ENCODE measurements around the gene NMU. TPM values are rescaled to one million over a fixed set of nuclear protein-coding genes. Genes with fewer than 3 reads are reported as not detected.

The NMU gene
- total and polyA plus RNA-seq, 10 of the 15 experiments (the other 5 are each of a cell fraction or from before 2014, with no cell fraction given), result 0.33 TPM; not detected in 9

- no peaks in the 10 kb centered on the region for H3K9me3 ChIP-seq (replicated peaks; ENCODE audit: control insufficient read depth, insufficient read depth, low read length)
- peak within 1 kb of the TSS; percentile 85 for H3K4me2 ChIP-seq (ENCODE audit: control insufficient read depth, insufficient read depth)
- 1% methylated on average over 41 of the region's 71 CpGs for WGBS (ENCODE audit: insufficient coverage, insufficient replicate concordance, low lambda C conversion rate, missing lambda C conversion rate)
- in situ Hi-C loops (cut with MboI), result loop anchor here (5.0 kb wide), 1 partner anchor 150 kb away; the partner anchor contains the start of gene TMEM165
- H3K27me3 ChIP-seq (replicated peaks in 1 of 2; ENCODE audit: control insufficient read depth in 2 of 2, insufficient read depth in 2 of 2, low read length in 1 of 2), result no peaks in the 10 kb centered on the region
- H3K4me3 ChIP-seq, result peak within 1 kb of the TSS; percentile 80
- BruUV-seq (replicated peaks), result no TSS peak
- RAD21 ChIA-PET (ENCODE audit: unreplicated experiment), result interaction anchor here (0.6 to 3.2 kb wide), 4 partner anchors 93 to 137 kb away, joined by 3 to 22 read pairs (median 4); no protein-coding TSS in a partner anchor
- no peaks in the 10 kb centered on the region for H3K4me1 ChIP-seq (ENCODE audit: control insufficient read depth, insufficient read depth, low read length)
- intact Hi-C loops (cut with micrococcal nuclease; ENCODE audit: unreplicated experiment), result loop anchor here (1.0 to 10.0 kb wide), 4 partner anchors 100 to 888 kb away; partner anchors contain the start of genes PAICS and PPAT
- peak; percentile 84 for ATAC-seq
- no peaks in the 10 kb centered on the region for H4K20me1 ChIP-seq (ENCODE audit: control insufficient read depth, insufficient read depth)
- DNase-seq (ENCODE audit: low read depth, low spot score), result no peak
- CTCF ChIA-PET, result interaction anchor here (0.7 to 2.6 kb wide), 2 partner anchors 138 to 148 kb away, joined by 3 to 10 read pairs; no protein-coding TSS in a partner anchor
- H3K9ac ChIP-seq (ENCODE audit: control insufficient read depth, insufficient read depth, low read length), result peak within 1 kb of the TSS; percentile 87
- FAIRE-seq, result peak; percentile 66
- SMC1A ChIA-PET (ENCODE audit: uncharacterized antibody, unreplicated experiment), result interaction anchor here (1.6 kb wide), 1 partner anchor 18 kb away, joined by 4 read pairs; no protein-coding TSS in a partner anchor
- peak within 1 kb of the TSS; percentile 80 for H2AFZ ChIP-seq (ENCODE audit: control insufficient read depth, low read depth, low read length)
- POLR2A ChIA-PET, result interaction anchor here (0.6 to 2.5 kb wide), 5 partner anchors 12 to 1432 kb away, joined by 3 to 10 read pairs (median 5); partner anchors contain the start of gene POLR2B
- peak within 1 kb of the TSS; percentile 88 for H3K27ac ChIP-seq (ENCODE audit: control insufficient read depth, insufficient read depth)
- no peaks in the 10 kb centered on the region for H3K36me3 ChIP-seq (ENCODE audit: control insufficient read depth in 2 of 2, insufficient read depth in 2 of 2, low read length in 1 of 2)
- H3K79me2 ChIP-seq (ENCODE audit: control insufficient read depth, insufficient read depth, low read length), result peaks cover 31% of the 10 kb centered on the region
- TF ChIP-seq IKZF2 (IDR thresholded peaks at IDR 0.05) (peak; percentile 42 to 54; a peak in 3 of 4 replicates), RFX5 (IDR thresholded peaks at IDR 0.05; ENCODE audit: low read depth, low read length) (peak; percentile 11; the same call in 1 of the 2 replicates), MXI1 (IDR thresholded peaks at IDR 0.05; ENCODE audit: low read depth, low read length) (peak; percentile 44), IRF4 (IDR thresholded peaks at IDR 0.05; ENCODE audit: low read depth, low read length) (no peak), E4F1 (IDR thresholded peaks at IDR 0.05; ENCODE audit: borderline replicate concordance, partially characterized antibody) (no peak), POLR2A (IDR thresholded peaks at IDR 0.05; ENCODE audit: low read depth, low read length) (peak; percentile 74), CREM (IDR thresholded peaks at IDR 0.05; ENCODE audit: low read depth) (peak; percentile 49; the same call in 1 of the 2 replicates), SMAD5 (IDR thresholded peaks at IDR 0.05; ENCODE audit: low read depth) (0 out of 2 replicates have a peak, but pooled peaks have one; percentile 62), MEF2A (IDR thresholded peaks at IDR 0.05; ENCODE audit: insufficient read depth, low read depth, low read length) (0 out of 2 replicates have a peak, but pooled peaks have one; percentile 20), ZSCAN29 (IDR thresholded peaks at IDR 0.05) (no peak), EED (IDR thresholded peaks at IDR 0.05; ENCODE audit: low read depth) (peak; percentile 77), SIX5 (IDR thresholded peaks at IDR 0.05; ENCODE audit: low read depth, low read length, severe bottlenecking) (no peak), ZNF207 (IDR thresholded peaks at IDR 0.05; ENCODE audit: borderline replicate concordance) (peak; percentile 79; the same call in 1 of the 2 replicates), BACH1 (IDR thresholded peaks at IDR 0.05; ENCODE audit: borderline replicate concordance) (peak; percentile 36; the same call in 1 of the 2 replicates), RELA (IDR thresholded peaks at IDR 0.05; ENCODE audit: borderline replicate concordance, partially characterized antibody) (peak; percentile 16), ZBTB33 (IDR thresholded peaks at IDR 0.05) (no peak), TBL1XR1 (IDR thresholded peaks at IDR 0.05; ENCODE audit: low read depth, low read length) (0 out of 2 replicates have a peak, but pooled peaks have one; percentile 18), GATAD2B (conservative IDR thresholded peaks at IDR 0.05; ENCODE audit: low read depth) (peak; percentile 55; the same call in 1 of the 2 replicates), DPF2 (IDR thresholded peaks at IDR 0.05) (peak; percentile 55), IKZF1 (conservative IDR thresholded peaks at IDR 0.05) (peak; percentile 85)
Observed at GRCh38 chr4:55546756-55547465, 89.2 kb downstream of the NMU start, which contains the start of gene CLOCK. Gene CLOCK (minus strand): TSS chr4:55546909. CDS start chr4:55482785, 64,124 bp downstream.

Measured in GM12878 (cell line).